Naive thymus-derived CD4-positive, alpha-beta T cell (primary cell): ENCODE data around the gene PRMT5. TPM values are rescaled to one million over a fixed set of nuclear protein-coding genes. Genes with fewer than 3 reads are reported as not detected.
A peak's percentile ranks its signal among the peaks of the same experiment; 100 is the strongest.

Experiments used
- ATAC-seq: fragments of 150-1000 bp; cut with Tn5 transposase; 2 replicates; pipeline ENCODE4 v1.10.0; 2021; ENCODE audit warnings: mild to moderate bottlenecking, moderate library complexity
- CTCF ChIA-PET: fragments of 350-600 bp; sonication (Branson Sonifier 250); formaldehyde crosslinking; loops from one replicate; lab custom pipeline; 2021; ENCODE audit warnings: antibody characterized with exemption; lab: Charles Lee
- POLR2A ChIA-PET: fragments of 350-600 bp; sonication (Branson Sonifier 250); formaldehyde crosslinking; loops from one replicate; lab custom pipeline; 2021; ENCODE audit warnings: antibody characterized with exemption, inconsistent platforms; lab: Charles Lee
- DNase-seq, 9 donors: peaks; one replicate each; pipeline versions ENCODE4 v3.0.0 to v3.0.0-alpha.2; 2020 to 2022; ENCODE audit warnings: mixed read lengths in 1 of 9
- H3K27ac ChIP-seq: one replicate; pipeline ENCODE4 v1.7.0; 2013; ENCODE audit warnings: mild to moderate bottlenecking, low read depth, low read length, moderate library complexity
- H3K27me3 ChIP-seq, 2 donors: one replicate each; pipeline ENCODE4 v1.7.0; 2013; ENCODE audit warnings: low read length in 2 of 2, mild to moderate bottlenecking in 2 of 2, moderate library complexity in 2 of 2; ENCODE audit not compliant: control insufficient read depth in 2 of 2, insufficient read depth in 2 of 2
- H3K36me3 ChIP-seq, 3 experiments: 1 replicate in 2 of 3; 2 replicates in 1 of 3; pipeline ENCODE4 v1.7.0; 2013; ENCODE audit warnings: low read length in 3 of 3, mild to moderate bottlenecking in 3 of 3, moderate library complexity in 1 of 3; ENCODE audit not compliant: insufficient read depth in 3 of 3, control insufficient read depth in 2 of 3
- H3K4me1 ChIP-seq, 2 donors: one replicate each; pipeline ENCODE4 v1.7.0; 2013; ENCODE audit warnings: low read length in 2 of 2, mild to moderate bottlenecking in 2 of 2, moderate library complexity in 1 of 2; ENCODE audit not compliant: control insufficient read depth in 2 of 2, insufficient read depth in 2 of 2
- H3K4me3 ChIP-seq: 2 replicates; pipeline ENCODE4 v1.7.0; 2013; ENCODE audit warnings: mild to moderate bottlenecking, low read length
- H3K9me3 ChIP-seq, 3 experiments: 1 replicate in 2 of 3; 2 replicates in 1 of 3; pipeline ENCODE4 v1.7.0; 2013; ENCODE audit warnings: low read length in 3 of 3; ENCODE audit not compliant: control insufficient read depth in 2 of 3
- H3K27ac Mint-ChIP-seq, 9 donors: one replicate each; pipeline ENCODE4 v1.8.0; 2020 to 2022; ENCODE audit warnings: mixed read lengths in 9 of 9, mild to moderate bottlenecking in 8 of 9, moderate library complexity in 5 of 9, inconsistent platforms in 2 of 9
- H3K27me3 Mint-ChIP-seq, 5 donors: one replicate each; pipeline ENCODE4 v1.8.0; 2021 to 2022; ENCODE audit warnings: mixed read lengths in 5 of 5, mild to moderate bottlenecking in 1 of 5
- H3K36me3 Mint-ChIP-seq, 5 donors: one replicate each; pipeline ENCODE4 v1.8.0; 2020 to 2022; ENCODE audit warnings: mixed read lengths in 5 of 5, mild to moderate bottlenecking in 3 of 5, inconsistent platforms in 1 of 5
- H3K4me1 Mint-ChIP-seq, 7 donors: one replicate each; pipeline ENCODE4 v1.8.0; 2020 to 2022; ENCODE audit warnings: mixed read lengths in 7 of 7, mild to moderate bottlenecking in 3 of 7, inconsistent platforms in 1 of 7
- H3K4me3 Mint-ChIP-seq, 10 donors: one replicate each; pipeline ENCODE4 v1.8.0; 2020 to 2022; ENCODE audit warnings: mild to moderate bottlenecking in 10 of 10, mixed read lengths in 10 of 10, moderate library complexity in 6 of 10, inconsistent platforms in 2 of 10
- H3K9me3 Mint-ChIP-seq, 11 donors: one replicate each; pipeline ENCODE4 v1.8.0; 2020 to 2022; ENCODE audit warnings: mixed read lengths in 11 of 11, mild to moderate bottlenecking in 4 of 11, inconsistent platforms in 1 of 11, moderate library complexity in 1 of 11
- intact Hi-C, 2 donors: fragments of 100-400 bp; cut with micrococcal nuclease; formaldehyde crosslinking; loops; one replicate each; pipeline ENCODE4 v1.15.1; 2023
- polyA plus RNA-seq, 2 donors: library from polyadenylated mRNA; unstranded; fragments of 300-500 nt; fragmentation: Illumina TruSeq; gene quantifications; one replicate each; pipeline ENCODE4 v1.2.3, GENCODE V29; 2021
- total RNA-seq, 6 experiments: library from RNA in 5 of 6; stranded (reverse) in 5 of 6; gene quantifications; 1 replicate in 5 of 6; 2 replicates in 1 of 6; pipeline ENCODE4 v1.2.3 and lab custom pipeline; 2021 to 2026

Gene PRMT5
- total and polyA plus RNA-seq, 7 experiments from 2014 or later, result 24.9 to 82.8 (median 36.3) TPM

DNA sequence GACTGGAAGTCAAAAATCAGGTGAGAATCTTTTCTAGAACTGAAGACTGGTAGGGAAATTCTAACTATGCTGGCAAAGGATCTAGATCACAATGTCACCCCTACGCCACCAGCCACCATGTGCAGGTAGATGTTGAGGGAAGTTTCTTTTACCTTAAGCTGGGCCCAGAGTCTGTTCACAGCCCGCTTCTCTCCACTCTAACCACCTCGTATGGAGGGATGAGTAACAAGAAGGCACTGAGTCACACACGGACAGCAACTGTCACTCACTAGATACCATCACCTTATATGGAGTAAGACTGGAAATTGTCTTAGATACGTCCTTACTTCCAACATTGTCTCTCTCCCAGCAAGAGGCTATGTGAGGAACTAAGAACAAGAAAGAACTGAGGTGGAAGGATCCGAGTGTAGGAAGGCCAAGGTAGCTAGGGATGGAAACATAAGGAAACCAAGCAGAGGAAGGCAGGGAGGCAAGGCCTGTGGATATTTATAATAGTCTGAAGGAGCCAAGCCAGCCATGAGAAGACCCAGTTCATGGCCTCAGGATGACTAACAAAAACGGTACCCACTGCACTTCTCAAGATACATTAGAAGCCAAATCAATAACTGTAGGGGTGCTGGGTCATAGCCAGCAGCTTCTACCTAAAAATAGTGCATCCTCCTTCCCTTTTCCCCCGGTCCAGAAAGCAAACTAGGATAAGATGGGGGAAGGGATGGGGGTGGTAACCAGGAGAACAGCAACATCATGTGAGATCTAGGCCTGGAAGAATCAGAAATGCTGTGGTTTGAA lies 30.7 kb downstream of the PRMT5 start:
- no peak overlapping the region for H3K27ac ChIP-seq
- H3K9me3 ChIP-seq, result no peaks in the 10 kb centered on the region
- H3K27me3 Mint-ChIP-seq, result no peaks in the 10 kb centered on the region
- H3K27me3 ChIP-seq, result no peaks in the 10 kb centered on the region
- H3K4me3 ChIP-seq, result no peak overlapping the region
- H3K9me3 Mint-ChIP-seq, result no peaks in the 10 kb centered on the region
- ChIA-PET CTCF (interaction anchor here (0.6 to 3.5 kb wide), 4 partner anchors 9 to 88 kb away, joined by 3 to 18 read pairs (median 5); no protein-coding TSS in a partner anchor), POLR2A (interaction anchor here (1.3 kb wide), 1 partner anchor 26 kb away, joined by 8 read pairs; no protein-coding TSS in a partner anchor)
- H3K4me1 ChIP-seq, result peaks cover 0 to 4% of the 10 kb centered on the region in 2 donors
- H3K4me3 Mint-ChIP-seq, result no peak overlapping the region
- ATAC-seq, result no peak
- intact Hi-C loops, result no loop called here
- H3K36me3 ChIP-seq, result peaks cover 11 to 33% (median 17%) of the 10 kb centered on the region in 3 experiments
- no peak for DNase-seq
- peak overlapping the region in 7 of 9 donors; percentile 2 to 67 (median 49) for H3K27ac Mint-ChIP-seq
- peaks cover 10 to 24% (median 15%) of the 10 kb centered on the region in 7 donors for H3K4me1 Mint-ChIP-seq
- peaks cover 10 to 30% (median 12%) of the 10 kb centered on the region in 5 donors for H3K36me3 Mint-ChIP-seq

DNA sequence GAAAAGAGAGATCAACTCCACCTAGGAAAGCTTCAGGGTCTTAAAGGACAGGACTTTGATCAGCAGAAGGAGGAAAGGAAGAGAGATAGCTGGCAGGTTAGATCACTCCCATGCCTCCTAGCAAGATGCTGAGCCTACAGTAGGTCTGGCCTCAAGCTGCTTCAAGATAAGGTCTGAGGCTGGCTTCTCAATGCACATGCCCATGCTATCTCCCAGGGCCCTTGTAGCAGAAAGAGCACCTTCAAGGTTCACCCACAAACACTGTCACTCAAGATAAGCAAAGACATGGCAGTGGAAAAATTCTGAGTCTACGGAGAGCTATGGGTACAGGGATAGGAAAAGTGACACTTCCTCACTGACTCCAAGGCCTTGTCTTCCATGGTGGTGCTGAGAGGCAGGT lies 31.8 kb downstream of the PRMT5 start:
- Histone ChIP-seq H3K27me3 (no peaks in the 10 kb centered on the region), H3K4me3 (no peak overlapping the region), H3K27ac (no peak overlapping the region), H3K9me3 (no peaks in the 10 kb centered on the region), H3K4me1 (peaks cover 0 to 4% of the 10 kb centered on the region in 2 donors), H3K36me3 (peaks cover 7 to 23% (median 9%) of the 10 kb centered on the region in 3 experiments)
- no peak for ATAC-seq
- intact Hi-C loops, result no loop called here
- Mint-ChIP-seq H3K27ac (peak overlapping the region in 2 of 9 donors; percentile 54 to 64), H3K4me1 (peaks cover 10 to 24% (median 15%) of the 10 kb centered on the region in 7 donors), H3K27me3 (no peaks in the 10 kb centered on the region), H3K4me3 (no peak overlapping the region), H3K36me3 (peaks cover 10 to 33% (median 15%) of the 10 kb centered on the region in 5 donors), H3K9me3 (no peaks in the 10 kb centered on the region)
- POLR2A ChIA-PET, result interaction anchor here (0.5 to 0.6 kb wide), 2 partner anchors 284 to 980 kb away, joined by 3 read pairs; no protein-coding TSS in a partner anchor
- CTCF ChIA-PET, result interaction anchor here (0.7 to 2.0 kb wide), 4 partner anchors 13 to 946 kb away, joined by 3 to 12 read pairs (median 7); no protein-coding TSS in a partner anchor
- DNase-seq, result no peak

GRCh38 chr14:22896760-22897159 lies 32.4 kb downstream of the PRMT5 start:
- Mint-ChIP-seq H3K9me3 (no peaks in the 10 kb centered on the region), H3K4me1 (peaks cover 11 to 24% (median 15%) of the 10 kb centered on the region in 7 donors), H3K4me3 (no peak overlapping the region), H3K27ac (peak overlapping the region in 3 of 9 donors; percentile 10 to 23 (median 21)), H3K27me3 (no peaks in the 10 kb centered on the region), H3K36me3 (peaks cover 8 to 27% (median 15%) of the 10 kb centered on the region in 5 donors)
- H3K27me3 ChIP-seq, result no peaks in the 10 kb centered on the region
- H3K4me1 ChIP-seq, result peaks cover 0 to 4% of the 10 kb centered on the region in 2 donors
- DNase-seq (no peak), ATAC-seq (no peak)
- H3K36me3 ChIP-seq, result peaks cover 1 to 17% (median 5%) of the 10 kb centered on the region in 3 experiments
- ChIA-PET CTCF (interaction anchor here (0.6 to 2.0 kb wide), 7 partner anchors 11 to 326 kb away, joined by 3 to 12 read pairs (median 6); no protein-coding TSS in a partner anchor), POLR2A (interaction anchor here (1.2 to 1.8 kb wide), 3 partner anchors 8 to 14 kb away, joined by 4 to 9 read pairs (median 7); partner anchors contain the start of gene REM2)
- no peak overlapping the region for H3K4me3 ChIP-seq
- H3K9me3 ChIP-seq, result no peaks in the 10 kb centered on the region
- intact Hi-C loops, result no loop called here
- no peak overlapping the region for H3K27ac ChIP-seq

- CTCF ChIA-PET, result interaction anchor here (0.6 to 2.0 kb wide), 9 partner anchors 10 to 325 kb away, joined by 3 to 12 read pairs (median 5); no protein-coding TSS in a partner anchor
- H3K9me3 ChIP-seq, result no peaks in the 10 kb centered on the region
- Mint-ChIP-seq H3K9me3 (no peaks in the 10 kb centered on the region), H3K4me1 (peaks cover 11 to 22% (median 15%) of the 10 kb centered on the region in 7 donors), H3K36me3 (peaks cover 7 to 23% (median 11%) of the 10 kb centered on the region in 5 donors), H3K4me3 (no peak overlapping the region), H3K27me3 (no peaks in the 10 kb centered on the region), H3K27ac (peak overlapping the region in 3 of 9 donors; percentile 10 to 23 (median 21))
- intact Hi-C loops, result no loop called here
- POLR2A ChIA-PET, result interaction anchor here (0.9 to 1.8 kb wide), 4 partner anchors 8 to 38 kb away, joined by 4 to 9 read pairs (median 6); partner anchors contain the start of gene REM2
- H3K27me3 ChIP-seq, result no peaks in the 10 kb centered on the region
- no peak for DNase-seq
- H3K4me1 ChIP-seq, result peaks cover 0 to 4% of the 10 kb centered on the region in 2 donors
- H3K4me3 ChIP-seq, result no peak overlapping the region
- H3K36me3 ChIP-seq, result peaks cover 0 to 13% (median 5%) of the 10 kb centered on the region in 3 experiments
- H3K27ac ChIP-seq, result no peak overlapping the region
- ATAC-seq, result no peak
Observed at GRCh38 chr14:22896356-22896755, 32.8 kb downstream of the PRMT5 start.

DNA sequence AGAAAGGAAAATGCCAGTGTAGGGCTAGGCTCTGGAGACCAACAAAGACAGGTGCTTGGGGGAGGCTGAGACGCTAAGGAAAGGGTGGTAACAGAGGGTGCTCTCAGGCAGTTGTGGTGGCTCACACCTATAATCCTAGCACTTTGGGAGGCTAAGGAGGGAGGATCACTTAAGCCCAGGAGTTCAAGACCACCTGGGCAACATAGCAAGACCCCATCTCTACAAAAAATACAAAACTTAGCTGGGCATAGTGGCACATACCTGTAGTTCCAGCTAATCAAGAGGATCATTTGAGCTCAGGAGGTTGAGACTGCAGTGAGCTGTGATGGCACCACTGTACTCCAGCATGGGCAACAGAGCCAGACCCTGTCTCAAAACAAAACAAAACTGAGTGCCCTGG lies 33.8 kb downstream of the PRMT5 start:
- DNase-seq (no peak), ATAC-seq (no peak)
- H3K4me1 ChIP-seq, result peaks cover 0 to 4% of the 10 kb centered on the region in 2 donors
- H3K36me3 ChIP-seq, result peaks cover 0 to 7% (median 0%) of the 10 kb centered on the region in 3 experiments
- no peak overlapping the region for H3K27ac ChIP-seq
- Mint-ChIP-seq H3K4me1 (peaks cover 6 to 15% (median 12%) of the 10 kb centered on the region in 7 donors), H3K9me3 (no peaks in the 10 kb centered on the region), H3K27ac (peak overlapping the region in 1 of 9 donors; percentile 17), H3K4me3 (no peak overlapping the region), H3K36me3 (peaks cover 0 to 18% (median 9%) of the 10 kb centered on the region in 5 donors), H3K27me3 (no peaks in the 10 kb centered on the region)
- intact Hi-C loops, result no loop called here
- ChIA-PET POLR2A (interaction anchor here (0.6 to 1.8 kb wide), 7 partner anchors 9 to 200 kb away, joined by 4 to 9 read pairs (median 4); partner anchors contain the start of genes ACIN1, C14orf119 and REM2), CTCF (interaction anchor here (1.1 to 2.0 kb wide), 6 partner anchors 10 to 325 kb away, joined by 3 to 8 read pairs (median 6); no protein-coding TSS in a partner anchor)
- no peaks in the 10 kb centered on the region for H3K27me3 ChIP-seq
- H3K4me3 ChIP-seq, result no peak overlapping the region
- no peaks in the 10 kb centered on the region for H3K9me3 ChIP-seq

DNA sequence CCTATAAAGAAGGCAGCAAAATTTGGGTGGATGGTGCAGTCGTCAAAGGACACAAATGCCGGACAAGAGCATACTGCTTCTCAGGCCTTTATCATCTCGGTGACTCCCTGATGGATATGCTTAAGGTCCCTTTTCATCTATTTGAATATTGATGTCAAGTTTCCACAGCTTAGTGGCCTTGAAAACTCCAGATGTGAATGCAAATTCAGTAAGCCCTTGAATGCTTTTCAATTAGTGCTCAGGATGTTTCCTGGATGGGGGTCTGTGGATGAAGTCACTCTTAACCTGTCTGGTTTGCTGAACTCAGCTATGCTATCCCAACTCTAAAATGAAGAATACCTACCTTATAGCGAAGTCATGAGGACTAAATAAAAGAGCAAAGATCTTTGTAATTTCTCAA lies 35.5 kb downstream of the PRMT5 start:
- DNase-seq (no peak), ATAC-seq (no peak)
- no peak overlapping the region for H3K4me3 ChIP-seq
- H3K9me3 ChIP-seq, result no peaks in the 10 kb centered on the region
- H3K36me3 Mint-ChIP-seq, result peaks cover 0 to 19% (median 12%) of the 10 kb centered on the region in 5 donors
- no peaks in the 10 kb centered on the region for H3K9me3 Mint-ChIP-seq
- ChIA-PET CTCF (interaction anchor here (0.6 to 1.2 kb wide), 2 partner anchors 39 to 71 kb away, joined by 4 read pairs; no protein-coding TSS in a partner anchor), POLR2A (interaction anchor here (1.5 kb wide), 1 partner anchor 11 kb away, joined by 4 read pairs; the partner anchor contains the start of gene REM2)
- H3K27me3 ChIP-seq, result no peaks in the 10 kb centered on the region
- peaks cover 2 to 14% of the 10 kb centered on the region in 2 donors for H3K4me1 ChIP-seq
- no peak overlapping the region for H3K27ac ChIP-seq
- H3K27ac Mint-ChIP-seq, result peak overlapping the region in 1 of 9 donors; percentile 41
- no peak overlapping the region for H3K4me3 Mint-ChIP-seq
- no peaks in the 10 kb centered on the region for H3K27me3 Mint-ChIP-seq
- H3K36me3 ChIP-seq, result peaks cover 0 to 3% (median 0%) of the 10 kb centered on the region in 3 experiments
- H3K4me1 Mint-ChIP-seq, result peaks cover 11 to 21% (median 18%) of the 10 kb centered on the region in 7 donors
- intact Hi-C loops, result no loop called here
